Cardiac septum (tissue), 1 donor: Measurements from ENCODE around the gene MRPS22. TPM values are rescaled to one million over a fixed set of nuclear protein-coding genes. Genes with fewer than 3 reads are reported as not detected.
"Not testable (repeated sequence)": the region's sequence is repeated elsewhere in the genome, so short reads cannot be mapped to it uniquely, and the experiment has no call there.

Experiments used
- DNase-seq: peaks from one replicate; pipeline ENCODE4 v3.0.0-alpha.2; 2020; ENCODE audit warnings: low spot score
- intact Hi-C: fragments of 100-400 bp; cut with DNase I; formaldehyde crosslinking; loops from one replicate; pipeline ENCODE4 v1.14.0; 2022
- total RNA-seq: library from RNA; stranded (reverse); fragmentation: NEBNext Ultra II Directional; extraction: Animal tissue kit (Norgen Biotek cat#: 25700); gene quantifications from one replicate; pipeline ENCODE4 v1.2.1, GENCODE V29; 2021
- donor health status: DM: no; HTN: no; CAD: no.

MRPS22 gene
- total RNA-seq, 1 donor from 2014 or later = 67.6 TPM

DNA sequence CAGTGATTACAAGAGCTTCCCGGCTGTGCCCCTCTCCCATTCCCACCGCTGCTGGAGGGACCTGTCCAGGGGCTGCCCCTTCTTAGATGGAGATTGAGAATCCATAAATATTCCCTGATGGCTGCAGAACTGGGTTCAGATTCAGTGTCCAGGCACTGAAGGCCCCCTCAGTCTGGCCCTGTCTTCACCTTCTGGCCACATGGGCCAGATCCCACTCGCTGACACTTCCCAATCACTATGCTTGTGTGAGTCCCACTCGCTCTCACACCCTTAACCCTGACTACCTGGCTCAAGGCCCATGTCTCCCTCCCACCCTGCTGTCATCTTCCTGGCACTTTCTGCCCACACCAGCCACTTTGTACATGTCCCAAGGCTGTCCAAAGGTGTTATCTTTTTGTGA is 15.5 kb upstream of the MRPS22 start:
- intact Hi-C loops = loop anchor here (2.0 kb wide), 1 partner anchor 216 kb away; no protein-coding TSS in a partner anchor
- no peak for DNase-seq

DNA sequence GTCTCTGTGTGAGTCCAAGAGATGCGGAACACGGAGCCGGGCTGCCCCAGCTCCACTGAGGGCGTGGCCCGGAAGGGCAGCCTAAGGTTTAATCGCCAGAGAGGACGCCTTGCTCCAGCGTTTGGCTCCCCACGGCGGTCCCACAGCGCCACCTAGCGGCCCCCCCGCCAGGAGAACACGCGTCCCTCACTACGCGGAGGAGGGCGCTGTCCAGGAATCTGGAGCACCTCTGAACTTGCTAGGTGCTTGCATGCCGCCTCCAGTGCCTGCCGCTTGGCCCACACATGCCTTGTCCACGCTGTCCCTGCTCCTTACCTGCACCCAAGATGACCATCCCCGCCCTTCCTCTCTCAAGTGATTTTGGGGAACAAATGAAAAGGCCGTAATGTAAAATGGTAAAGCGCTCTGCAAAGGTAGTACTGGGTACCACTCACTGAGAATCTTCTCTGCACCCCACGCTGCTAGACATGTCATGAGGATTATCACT is 14.4 kb upstream of the MRPS22 start:
- intact Hi-C loops = loop anchor here (1.0 to 2.0 kb wide), 2 partner anchors 217 to 393 kb away; no protein-coding TSS in a partner anchor
- peak; percentile 92 for DNase-seq

DNA sequence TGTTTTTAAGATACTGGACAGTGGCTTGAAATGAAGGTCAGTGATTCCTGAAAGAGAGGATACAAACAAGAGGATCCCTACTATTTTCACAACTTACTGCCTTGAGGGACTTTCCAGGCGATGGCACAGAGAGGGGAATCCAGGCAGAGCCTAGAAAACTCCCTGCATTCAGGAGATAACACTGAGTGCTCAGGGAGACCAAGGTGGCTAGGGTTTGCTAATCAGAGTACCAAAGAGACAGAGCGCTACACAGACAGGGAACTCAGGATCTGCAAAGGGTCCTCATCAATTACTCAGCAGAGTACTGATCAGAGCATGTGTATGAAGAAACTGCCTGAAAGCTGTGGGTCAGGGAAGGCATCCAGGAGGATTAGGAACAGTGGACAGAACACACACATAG is 11.7 kb upstream of the MRPS22 start:
- no peak for DNase-seq
- intact Hi-C loops = no loop called here

DNA sequence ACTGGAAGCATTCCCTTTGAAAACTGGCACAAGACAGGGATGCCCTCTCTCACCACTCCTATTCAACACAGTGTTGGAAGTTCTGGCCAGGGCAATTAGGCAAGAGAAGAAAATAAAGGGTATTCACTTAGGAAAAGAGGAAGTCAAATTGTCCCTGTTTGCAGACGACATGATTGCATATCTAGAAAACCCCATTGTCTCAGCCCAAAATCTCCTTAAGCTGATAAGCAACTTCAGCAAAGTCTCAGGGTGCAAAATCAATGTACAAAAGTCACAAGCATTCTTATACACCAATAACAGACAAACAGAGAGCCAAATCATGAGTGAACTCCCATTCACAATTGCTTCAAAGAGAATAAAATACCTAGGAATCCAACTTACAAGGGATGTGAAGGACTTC is 9.1 kb upstream of the MRPS22 start:
- DNase-seq, intact Hi-C loops: not testable (repeated sequence)

DNA sequence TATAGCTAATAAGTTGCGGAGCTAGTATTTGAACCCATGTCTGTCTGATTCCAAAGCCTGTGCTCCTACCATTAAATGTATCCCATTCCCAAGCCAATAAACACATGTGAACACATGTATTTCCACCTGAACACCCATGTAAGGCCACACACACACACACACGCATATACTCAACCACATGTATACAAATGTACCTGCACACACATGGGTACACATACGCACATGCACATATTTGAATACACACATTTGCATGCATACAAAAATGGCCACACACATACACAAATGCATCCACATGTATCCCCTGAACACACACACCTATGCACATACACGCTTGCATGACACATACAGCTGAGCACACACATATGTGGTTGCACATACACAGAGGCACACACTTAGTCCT is 5.4 kb upstream of the MRPS22 start:
- intact Hi-C loops = no loop called here
- no peak for DNase-seq

DNA sequence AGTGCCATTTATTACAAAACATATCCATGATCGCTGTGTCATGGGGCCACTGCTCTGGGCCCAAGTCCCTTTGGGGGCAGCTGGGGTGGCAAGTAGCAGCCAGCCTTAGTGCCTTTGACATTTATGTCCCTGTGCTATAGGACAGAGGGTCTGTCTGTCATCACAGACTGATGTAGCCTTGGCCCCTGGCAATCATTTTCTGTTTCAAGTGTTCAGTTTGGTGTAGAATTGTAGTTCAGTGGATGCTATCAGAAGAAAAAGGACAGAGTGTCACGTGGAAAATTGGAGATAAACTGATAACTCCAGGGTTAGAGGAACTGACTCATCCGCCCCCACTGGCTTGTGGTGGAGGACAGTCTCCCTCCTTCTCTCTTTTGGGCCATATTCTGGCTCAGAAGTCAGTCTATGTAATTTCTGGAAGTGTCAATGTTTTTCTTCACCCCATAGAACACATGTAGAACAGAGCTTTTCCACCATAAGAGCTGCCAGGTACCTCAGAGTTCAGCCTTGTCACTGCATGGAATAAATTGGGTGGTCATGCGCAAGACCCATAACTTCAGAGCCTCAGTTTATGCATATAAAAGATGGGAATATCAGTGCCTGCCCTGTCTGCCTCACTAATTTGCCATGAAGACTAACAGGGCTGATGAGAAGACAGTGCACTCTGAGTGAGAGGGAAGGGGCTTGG is 4.5 kb upstream of the MRPS22 start:
- intact Hi-C loops = no loop called here
- DNase-seq = no peak

DNA sequence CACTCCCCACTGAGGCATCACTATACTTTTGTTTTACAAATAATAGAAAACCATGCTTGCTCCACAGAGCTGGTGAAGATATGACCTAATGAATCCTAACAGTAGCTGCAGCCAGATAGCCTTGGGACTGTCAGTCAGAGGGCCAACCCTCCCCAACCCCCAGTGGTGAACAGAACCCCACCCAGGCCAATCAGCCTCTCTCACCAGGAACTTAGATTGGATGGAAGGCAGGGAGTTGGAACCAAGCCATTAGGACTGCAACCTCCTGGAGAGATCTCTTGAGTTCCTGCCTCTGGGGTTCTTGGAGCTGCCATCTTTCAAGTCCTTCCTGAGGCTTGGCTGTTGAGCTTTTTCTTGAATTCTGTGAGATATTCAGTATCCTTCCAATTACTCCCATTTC is 3.0 kb upstream of the MRPS22 start:
- intact Hi-C loops = no loop called here
- no peak for DNase-seq

DNA sequence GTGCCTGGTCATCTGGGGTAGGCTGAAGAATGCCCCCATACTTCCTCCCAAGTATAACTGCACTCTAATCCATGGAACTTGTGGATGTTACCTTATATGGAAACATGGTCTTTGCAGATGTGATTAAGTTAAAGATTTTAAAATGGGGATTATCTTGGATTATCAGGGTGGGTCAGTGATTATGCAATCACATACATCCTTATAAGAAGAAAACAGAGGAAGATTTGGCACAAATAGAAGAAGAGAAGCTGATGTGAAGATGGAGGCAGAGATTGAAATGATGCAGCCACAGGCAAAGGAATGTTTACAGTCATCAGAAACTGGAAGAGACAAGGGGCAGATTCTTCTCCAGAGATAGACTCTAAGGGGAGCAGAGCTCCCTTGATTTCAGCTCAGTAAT is 1.8 kb upstream of the MRPS22 start:
- no peak for DNase-seq
- intact Hi-C loops = no loop called here

DNA sequence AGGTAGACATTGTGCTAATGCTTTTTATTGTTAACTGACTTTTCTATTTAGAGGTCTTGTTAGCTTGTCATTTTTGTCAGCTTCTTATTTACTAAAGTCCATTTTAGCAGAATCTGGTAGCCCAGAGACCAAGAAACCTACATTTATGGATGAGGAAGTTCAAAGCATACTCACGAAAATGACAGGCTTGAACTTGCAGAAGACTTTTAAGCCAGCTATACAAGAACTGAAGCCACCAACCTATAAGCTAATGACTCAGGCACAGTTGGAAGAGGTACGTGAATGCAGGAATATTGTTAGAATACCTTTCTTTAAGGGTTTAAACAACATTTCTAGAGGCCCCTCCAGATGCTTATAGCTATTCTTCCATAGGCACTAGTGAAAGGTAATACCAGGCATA is 3.0 kb downstream of the MRPS22 start:
- DNase-seq = no peak
- intact Hi-C loops = no loop called here

DNA sequence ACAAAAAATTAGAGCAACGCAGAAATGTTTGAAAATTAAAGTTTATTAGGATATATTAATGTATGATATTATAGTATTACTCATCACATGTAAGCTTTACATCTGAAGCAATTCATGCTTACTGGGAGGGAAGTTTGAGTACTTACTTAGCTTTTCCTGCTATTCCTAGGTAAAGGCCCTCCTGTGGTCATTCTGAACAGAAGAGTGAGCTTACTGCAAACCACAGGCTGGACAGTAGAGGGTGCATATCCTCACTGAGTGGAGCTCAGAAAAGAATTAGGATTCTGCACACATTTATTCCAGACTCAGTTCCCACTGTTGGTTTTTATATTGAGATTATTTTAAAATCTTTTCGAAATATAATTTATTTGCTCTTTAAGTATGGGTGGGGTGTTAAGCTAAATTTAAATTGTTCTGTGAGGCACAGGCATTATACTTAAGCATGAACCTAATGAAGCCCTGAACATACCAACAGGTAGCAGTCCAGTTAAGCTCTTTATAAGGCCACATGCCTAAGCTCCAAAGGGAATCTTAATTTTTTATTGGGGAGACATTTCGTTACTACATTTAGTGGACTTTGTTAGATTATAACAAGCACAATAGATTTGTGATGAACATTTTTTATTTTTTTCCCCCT is 10.2 kb downstream of the MRPS22 start:
- DNase-seq = no peak
- intact Hi-C loops = no loop called here

DNA sequence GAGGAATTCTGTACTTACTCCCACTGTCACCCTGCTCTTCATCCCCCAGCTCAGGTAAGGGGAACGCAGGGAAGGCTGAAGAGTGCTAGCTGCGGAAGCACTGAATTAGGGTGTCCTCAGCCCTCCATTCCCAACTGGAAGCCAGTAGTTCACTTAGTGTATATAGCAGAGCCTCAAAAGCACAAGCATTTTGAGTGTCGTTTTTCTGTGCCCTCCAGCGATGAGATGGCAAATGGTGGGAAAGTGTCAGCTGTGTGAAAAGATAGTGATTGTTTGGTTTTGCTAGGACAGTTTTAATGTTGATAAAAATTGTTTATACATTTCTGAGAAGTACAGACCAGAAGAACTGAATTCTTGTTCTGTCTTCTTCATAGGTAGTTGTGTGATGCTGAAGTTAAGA is 10.8 kb downstream of the MRPS22 start:
- DNase-seq = no peak
- intact Hi-C loops = no loop called here

DNA sequence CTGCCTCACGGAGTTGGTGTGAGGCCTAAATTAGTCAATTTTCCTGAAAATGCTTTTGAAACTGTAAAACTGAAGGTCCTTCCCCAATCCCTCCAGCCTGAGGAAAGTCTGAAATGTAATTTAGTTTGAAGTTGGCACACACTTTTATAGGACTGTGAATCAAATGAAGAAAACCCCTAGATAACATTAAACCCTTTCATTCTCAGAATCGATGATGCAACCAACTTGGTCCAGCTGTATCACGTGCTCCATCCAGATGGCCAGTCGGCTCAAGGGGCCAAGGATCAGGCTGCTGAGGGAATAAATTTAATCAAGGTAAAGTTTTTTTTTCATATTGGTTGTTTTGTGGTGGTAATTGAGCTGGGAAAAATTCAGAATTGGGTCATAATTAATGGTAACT is 11.7 kb downstream of the MRPS22 start:
- intact Hi-C loops = no loop called here
- DNase-seq = no peak

DNA sequence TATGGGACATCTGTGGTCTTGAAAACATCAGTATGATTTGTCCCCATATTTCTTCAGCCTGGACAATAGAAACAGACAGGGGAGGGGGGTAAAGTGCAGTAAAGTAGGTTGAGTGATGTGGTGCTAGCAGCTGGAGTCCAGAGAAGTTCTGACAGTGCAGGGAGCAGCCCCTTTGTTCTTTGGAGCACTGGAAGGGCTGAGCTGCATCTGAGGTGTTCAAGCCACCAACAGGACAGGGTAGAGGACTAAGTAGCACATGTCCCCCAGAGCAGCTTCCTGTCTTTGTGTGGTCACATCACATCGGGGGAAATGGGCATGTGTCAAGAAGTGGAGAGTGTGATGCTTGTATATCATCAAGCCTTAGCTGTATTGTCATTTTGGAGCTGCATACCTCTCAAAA is 12.1 kb downstream of the MRPS22 start:
- intact Hi-C loops = no loop called here

DNA sequence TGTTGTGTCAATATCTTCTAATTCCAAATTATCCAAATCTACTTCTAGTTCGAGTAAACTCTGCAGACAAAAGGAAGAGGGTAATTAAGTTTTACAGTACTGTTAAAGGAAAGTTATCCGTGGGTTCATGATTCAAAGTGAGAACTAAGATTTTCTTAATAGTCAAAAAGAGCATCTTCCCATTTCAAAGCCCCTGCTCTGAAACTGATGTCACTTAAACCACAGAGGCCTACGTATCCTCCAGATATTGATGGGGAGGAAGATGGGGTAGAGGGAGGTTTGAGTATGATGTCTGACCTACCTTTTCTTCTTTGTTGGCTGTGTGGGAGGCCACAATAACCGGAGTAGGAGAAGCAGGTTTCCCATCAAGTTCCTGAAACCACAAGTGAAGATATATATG is 14.1 kb downstream of the MRPS22 start:
- no peak for DNase-seq
- intact Hi-C loops = no loop called here

More for the DNA sequence above, 12.1 kb downstream of the MRPS22 start:
- no peak for DNase-seq

DNA sequence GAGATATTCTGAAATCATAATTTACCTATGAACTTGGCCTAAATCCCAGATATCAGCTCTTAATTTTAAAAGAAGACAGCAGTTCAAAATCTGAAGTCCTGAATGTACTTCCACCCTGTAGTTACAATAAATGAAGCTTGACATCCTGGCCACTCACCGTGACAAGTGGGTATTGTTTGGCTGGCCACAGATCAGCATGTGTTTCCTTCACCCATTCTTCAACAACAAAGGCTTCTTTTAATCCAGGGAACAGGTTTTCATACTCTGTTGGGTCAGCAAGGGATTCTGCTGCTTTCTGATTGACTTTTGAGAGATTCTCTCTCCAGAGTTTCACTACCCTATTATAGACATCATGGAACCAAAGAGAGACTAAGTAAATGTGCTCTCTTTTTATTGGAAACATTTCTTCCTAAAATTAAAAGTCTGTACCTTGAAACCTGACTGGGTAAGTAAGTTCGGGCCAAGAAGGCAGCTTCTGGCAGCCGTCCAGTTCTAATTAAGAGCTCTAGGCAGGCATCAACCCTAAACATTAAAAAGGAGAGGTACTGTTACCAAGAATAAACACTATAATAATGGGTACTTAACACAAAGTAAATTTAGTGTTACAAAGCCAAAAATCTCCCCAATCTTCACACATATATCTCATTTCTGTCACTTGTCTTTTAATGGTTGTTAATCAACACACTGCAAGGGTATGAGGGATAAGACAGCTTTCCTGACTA is 15.2 kb downstream of the MRPS22 start:
- no peak for DNase-seq
- intact Hi-C loops = no loop called here

DNA sequence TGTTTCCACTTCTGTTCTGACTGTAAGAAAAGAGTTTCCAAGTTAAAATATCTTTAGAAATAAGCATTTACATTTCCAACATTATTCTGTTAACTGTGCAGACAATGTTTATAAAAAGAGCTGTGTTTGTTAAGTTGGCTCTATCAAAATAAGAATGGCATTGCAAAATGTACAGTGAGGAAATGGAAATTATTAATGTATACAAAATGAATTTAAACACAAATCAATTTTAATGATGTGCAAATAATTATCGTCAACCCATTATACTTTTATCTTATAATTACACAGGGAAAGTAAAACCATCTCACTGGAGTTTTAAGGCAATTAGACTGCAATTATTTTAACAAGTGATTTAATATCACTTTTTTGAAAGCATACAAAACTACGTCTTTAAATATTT is 17.5 kb downstream of the MRPS22 start:
- no peak for DNase-seq
- intact Hi-C loops = no loop called here

DNA sequence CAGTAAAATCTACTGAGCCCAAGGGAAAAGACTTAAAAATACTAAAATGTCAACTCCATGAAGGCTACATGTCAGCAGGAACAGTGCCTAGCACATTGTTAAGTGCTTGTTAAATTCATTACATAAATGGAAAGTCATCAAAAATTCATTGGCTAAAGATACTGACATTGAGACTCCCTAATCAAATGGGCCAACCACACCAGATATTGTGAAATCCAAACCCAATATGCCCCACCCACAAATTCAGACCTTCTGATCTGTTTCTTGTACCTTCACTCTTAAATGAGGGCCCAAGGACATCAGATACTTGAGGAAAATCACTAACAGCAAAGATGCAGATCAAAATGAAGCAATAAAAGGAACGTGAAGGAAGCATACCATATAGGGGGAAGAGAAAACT is 20.7 kb downstream of the MRPS22 start:
- intact Hi-C loops = no loop called here
- no peak for DNase-seq

DNA sequence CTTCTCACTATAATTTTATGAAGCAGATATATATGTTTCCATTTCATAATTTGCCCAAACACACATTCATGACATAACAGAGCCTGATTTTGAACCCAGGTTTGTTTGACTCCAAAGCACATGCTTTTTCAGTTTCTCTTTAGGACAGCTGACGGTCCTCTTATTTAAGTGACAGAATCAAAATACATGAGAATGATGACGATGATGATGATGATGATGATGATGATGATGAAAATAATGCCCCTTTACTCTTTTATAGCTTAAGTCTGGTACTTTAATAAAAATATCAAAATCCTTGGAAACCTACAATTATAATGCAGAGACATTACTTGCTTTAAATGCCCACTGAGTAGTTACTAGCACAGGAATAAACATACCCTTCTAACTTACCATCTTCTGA is 30.3 kb downstream of the MRPS22 start:
- intact Hi-C loops = no loop called here
- no peak for DNase-seq

DNA sequence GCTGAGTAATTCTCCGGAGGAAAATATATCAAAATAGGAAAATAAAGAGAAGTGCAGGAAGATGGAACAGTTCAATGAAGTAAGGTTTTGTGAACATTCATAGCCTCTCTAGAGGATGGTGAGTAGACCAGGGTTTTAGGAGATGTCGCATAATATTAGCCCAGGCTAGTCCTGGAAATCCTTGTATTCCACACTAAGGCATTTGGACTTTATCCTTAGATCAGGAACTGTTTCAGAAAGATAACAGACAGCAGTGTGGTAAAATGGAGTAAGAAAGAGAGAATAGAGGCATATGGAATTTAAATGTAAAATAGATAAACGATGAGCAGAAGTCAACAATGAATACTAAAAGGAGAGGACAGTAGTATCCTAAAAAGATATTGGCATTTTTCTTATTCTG is 33.6 kb downstream of the MRPS22 start:
- intact Hi-C loops = no loop called here
- no peak for DNase-seq

DNA sequence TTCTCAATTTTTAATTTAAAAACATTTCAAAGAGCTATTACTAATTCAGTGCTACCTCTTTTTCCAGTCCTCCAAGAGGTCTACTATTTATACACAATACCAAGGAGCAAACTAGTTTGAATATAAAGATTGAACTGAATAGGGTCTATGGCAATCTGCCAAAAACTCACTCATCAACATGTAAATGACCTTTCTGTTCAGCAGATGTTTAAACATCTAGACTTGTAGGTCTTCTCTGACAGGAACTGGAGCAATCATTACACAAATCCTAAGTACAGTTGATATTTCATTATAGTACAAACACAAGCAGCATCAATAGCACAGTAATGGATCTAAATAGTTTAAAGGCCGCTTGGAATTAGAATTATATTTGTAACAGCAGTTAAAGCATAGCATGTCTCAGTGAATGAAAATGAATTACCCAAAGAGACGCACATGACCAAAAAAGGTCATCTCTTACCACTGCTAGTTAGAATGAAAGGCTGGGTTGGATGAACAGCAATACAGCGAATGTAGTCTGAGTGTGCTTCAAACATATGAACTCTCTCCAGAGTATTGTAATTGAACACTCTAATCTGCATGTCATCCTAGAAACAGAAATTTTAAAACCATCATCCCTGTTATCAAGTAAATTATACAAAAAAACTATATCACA is 34.9 kb downstream of the MRPS22 start:
- intact Hi-C loops = no loop called here
- DNase-seq = no peak
